HG03354 (cell line): ENCODE data around the gene PPIH.
"Not testable (repeated sequence)": the region's sequence is repeated elsewhere in the genome, so short reads cannot be mapped to it uniquely, and the experiment has no call there.

Experiments used
- ATAC-seq: cut with Tn5 transposase; IDR thresholded peaks from one replicate; pipeline ENCODE4 v1.9.1; 2021; ENCODE audit warnings: mild to moderate bottlenecking; ENCODE audit not compliant: unreplicated experiment, poor library complexity, severe bottlenecking

The PPIH gene

GRCh38 chr1:42681741-42682483 is 23.7 kb downstream of the PPIH start, which contains the start of gene YBX1:
Gene YBX1 (plus strand): TSS chr1:42682418. CDS start chr1:42682566, 148 bp downstream.
- peak; percentile 91 for ATAC-seq

- ATAC-seq = peak; percentile 13
Measured at GRCh38 chr1:42682484-42682738, 24.2 kb downstream of the PPIH start.

GRCh38 chr1:42682739-42683531 is 24.7 kb downstream of the PPIH start:
- ATAC-seq = peak; percentile 51

- ATAC-seq = no peak
Measured at GRCh38 chr1:42684139-42684538, 25.9 kb downstream of the PPIH start.

- no peak for ATAC-seq
Measured at GRCh38 chr1:42686418-42686817, 28.2 kb downstream of the PPIH start.

- ATAC-seq = no peak
Measured at GRCh38 chr1:42689912-42690311, 31.7 kb downstream of the PPIH start.

- ATAC-seq = no peak
Measured at GRCh38 chr1:42690477-42691156, 32.4 kb downstream of the PPIH start.

- ATAC-seq = no peak
Measured at GRCh38 chr1:42691157-42691498, 32.9 kb downstream of the PPIH start.

- ATAC-seq = no peak
Measured at GRCh38 chr1:42692461-42692860, 34.2 kb downstream of the PPIH start.

GRCh38 chr1:42692911-42693310 is 34.7 kb downstream of the PPIH start:
- no peak for ATAC-seq

GRCh38 chr1:42698081-42698813 is 40.0 kb downstream of the PPIH start:
- ATAC-seq = no peak

GRCh38 chr1:42700006-42700405 is 41.8 kb downstream of the PPIH start:
- ATAC-seq = no peak

- ATAC-seq = no peak
Measured at GRCh38 chr1:42703888-42704464, 45.8 kb downstream of the PPIH start.

- not testable (repeated sequence) for ATAC-seq
Measured at GRCh38 chr1:42712808-42713207, 54.6 kb downstream of the PPIH start.

GRCh38 chr1:42713293-42713692 is 55.1 kb downstream of the PPIH start:
- ATAC-seq = no peak

- ATAC-seq = not testable (repeated sequence)
Measured at GRCh38 chr1:42714441-42714840, 56.2 kb downstream of the PPIH start.

GRCh38 chr1:42720868-42721267 is 62.6 kb downstream of the PPIH start:
- ATAC-seq = no peak

- ATAC-seq = no peak
Measured at GRCh38 chr1:42721926-42722325, 63.7 kb downstream of the PPIH start.

GRCh38 chr1:42722403-42722802 is 64.2 kb downstream of the PPIH start:
- not testable (repeated sequence) for ATAC-seq

GRCh38 chr1:42723511-42723910 is 65.3 kb downstream of the PPIH start:
- no peak for ATAC-seq
